GM19452 (cell line): ENCODE measurements around the gene LYVE1.

Experiments used
- ATAC-seq: cut with Tn5 transposase; IDR thresholded peaks from one replicate; pipeline ENCODE4 v1.9.1; 2021; ENCODE audit not compliant: unreplicated experiment

Gene LYVE1

GRCh38 chr11:10594407-10594806, 25.9 kb upstream of the LYVE1 start:
- ATAC-seq, result no peak

DNA sequence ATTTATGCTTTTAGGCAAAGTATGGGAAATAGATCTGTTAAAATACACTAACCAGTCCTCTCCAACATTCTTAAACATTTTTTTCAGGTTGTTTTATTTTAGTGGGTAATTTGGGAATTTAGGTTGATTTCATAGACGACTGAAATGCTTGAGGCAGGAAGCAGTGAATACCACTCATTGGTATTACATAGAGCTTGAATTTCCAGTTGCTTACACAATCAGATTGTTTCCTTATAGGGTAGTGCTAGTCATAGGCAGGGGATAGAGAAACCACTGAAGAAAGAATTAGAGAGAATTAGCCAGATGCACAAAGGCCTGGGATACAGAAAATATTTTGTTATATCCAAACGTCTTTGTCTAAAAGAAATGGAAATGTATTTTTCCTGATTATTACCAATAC, 23.9 kb upstream of the LYVE1 start:
- ATAC-seq, result no peak

DNA sequence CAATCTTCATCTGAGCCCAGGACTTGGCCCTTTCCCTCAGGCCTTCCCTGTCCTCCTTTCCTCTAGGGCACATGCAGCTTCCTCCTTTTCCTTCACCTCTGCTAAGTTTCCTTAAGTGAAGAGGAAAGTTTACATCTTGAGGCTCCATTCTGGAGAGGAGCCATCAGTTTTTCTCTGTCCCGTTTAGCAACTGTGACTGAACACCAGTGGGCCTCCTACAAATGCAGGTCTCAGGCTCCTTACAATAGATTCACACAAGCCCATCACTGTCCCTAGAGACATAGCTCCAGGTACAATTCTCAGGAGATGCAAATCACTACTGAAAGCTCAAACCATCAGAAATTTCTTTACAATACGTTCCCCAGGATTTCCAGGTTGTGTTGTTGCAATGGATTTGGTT, 23.3 kb upstream of the LYVE1 start:
- ATAC-seq, result no peak

- ATAC-seq, result no peak
Measured at GRCh38 chr11:10590218-10590915, 21.9 kb upstream of the LYVE1 start.

DNA sequence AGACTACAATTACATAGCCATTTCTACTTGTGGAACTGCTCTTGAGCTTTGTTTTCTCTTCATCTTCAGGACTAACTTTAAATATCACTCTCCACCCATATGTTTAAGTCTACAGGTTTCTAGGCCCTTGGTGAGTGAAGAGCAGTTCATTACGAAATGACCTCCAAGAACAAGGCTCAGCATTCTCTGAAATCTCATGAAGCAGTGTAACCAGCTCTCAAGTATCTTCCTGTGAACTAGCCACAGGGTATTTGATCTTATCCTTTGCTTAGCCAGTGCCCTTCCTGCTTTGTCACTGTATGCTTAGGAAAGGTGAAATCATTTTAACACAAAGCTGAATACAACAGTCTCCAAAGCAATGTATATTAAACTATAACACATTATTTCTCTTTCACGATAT, 20.4 kb upstream of the LYVE1 start:
- no peak for ATAC-seq

GRCh38 chr11:10587995-10588394, 19.5 kb upstream of the LYVE1 start:
- no peak for ATAC-seq

- no peak for ATAC-seq
Measured at GRCh38 chr11:10587388-10587787, 18.9 kb upstream of the LYVE1 start.

- ATAC-seq, result no peak
Measured at GRCh38 chr11:10584071-10584501, 15.6 kb upstream of the LYVE1 start.

- no peak for ATAC-seq
Measured at GRCh38 chr11:10581481-10582019, 13.1 kb upstream of the LYVE1 start.

GRCh38 chr11:10580623-10581022, 12.2 kb upstream of the LYVE1 start:
- ATAC-seq, result no peak

GRCh38 chr11:10579700-10580099, 11.2 kb upstream of the LYVE1 start:
- no peak for ATAC-seq

DNA sequence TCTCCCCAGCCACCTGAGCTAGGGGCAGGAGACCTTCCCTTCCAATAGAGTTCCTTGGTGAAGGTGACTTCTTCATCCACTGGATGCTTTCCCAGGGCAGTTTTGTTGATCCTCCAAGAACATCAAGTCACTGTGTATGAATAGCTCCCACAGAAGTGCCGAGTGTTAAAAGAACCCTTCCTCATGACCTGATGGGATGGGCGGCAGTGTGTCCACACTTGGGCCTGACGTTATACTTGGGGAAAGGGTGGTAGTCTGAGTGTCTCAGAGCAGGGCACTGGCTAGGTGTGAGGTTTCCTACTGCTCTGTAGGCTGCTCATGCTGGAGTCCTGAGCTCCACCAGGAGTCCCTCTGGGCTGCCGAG, 7.6 kb upstream of the LYVE1 start:
- no peak for ATAC-seq

DNA sequence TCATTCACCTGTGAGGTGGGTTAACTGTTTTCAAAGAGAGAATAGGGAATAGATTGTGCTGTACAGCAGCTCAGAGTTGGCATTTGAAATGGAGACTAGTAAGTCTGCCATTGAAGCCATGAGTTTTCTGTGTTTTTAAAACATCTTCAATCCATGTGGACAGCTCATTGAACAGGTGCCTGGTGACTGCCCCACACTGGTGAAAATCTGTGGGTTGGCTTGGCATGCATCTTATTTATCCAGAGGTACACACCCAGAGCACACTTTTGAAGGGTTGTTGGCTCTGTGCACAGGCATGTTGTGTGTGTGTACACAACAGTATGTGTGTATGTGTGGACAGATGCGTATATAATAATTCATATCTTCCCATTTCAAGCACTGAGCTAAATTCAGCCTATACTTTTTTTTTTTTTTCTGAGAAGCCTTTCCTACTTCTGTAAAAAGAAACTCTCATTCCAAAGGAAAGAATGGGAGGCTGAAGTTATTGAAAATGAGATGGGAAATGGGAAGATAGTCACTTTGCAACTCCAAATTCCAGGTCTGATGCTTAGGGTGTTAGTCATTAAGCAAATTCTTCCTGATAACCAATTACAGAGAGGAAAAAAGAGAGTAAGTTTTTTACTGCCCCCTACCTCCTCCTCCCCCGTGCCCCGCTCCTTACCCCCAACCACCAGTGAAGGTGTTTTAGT, 7.0 kb upstream of the LYVE1 start:
- no peak for ATAC-seq

DNA sequence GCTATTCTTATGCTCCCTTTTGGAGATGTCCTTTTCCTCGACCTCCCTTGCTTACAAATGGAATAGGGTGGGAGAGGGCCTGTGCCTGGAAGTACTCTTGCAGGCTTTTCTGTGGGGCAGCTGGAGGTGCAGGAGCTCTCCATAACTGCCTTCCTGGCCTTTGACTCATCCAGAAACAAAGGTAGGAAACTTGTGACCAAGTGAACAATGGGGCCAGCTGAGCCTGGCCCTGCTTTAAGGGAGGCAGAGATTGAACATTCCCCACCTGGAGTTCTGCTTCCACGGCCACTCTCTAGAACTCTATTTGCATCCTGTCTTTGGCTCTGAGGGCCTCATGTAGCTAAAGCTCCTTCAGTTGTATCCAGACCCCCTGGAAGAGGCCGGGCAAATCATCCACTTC, 5.1 kb upstream of the LYVE1 start:
- ATAC-seq, result no peak

DNA sequence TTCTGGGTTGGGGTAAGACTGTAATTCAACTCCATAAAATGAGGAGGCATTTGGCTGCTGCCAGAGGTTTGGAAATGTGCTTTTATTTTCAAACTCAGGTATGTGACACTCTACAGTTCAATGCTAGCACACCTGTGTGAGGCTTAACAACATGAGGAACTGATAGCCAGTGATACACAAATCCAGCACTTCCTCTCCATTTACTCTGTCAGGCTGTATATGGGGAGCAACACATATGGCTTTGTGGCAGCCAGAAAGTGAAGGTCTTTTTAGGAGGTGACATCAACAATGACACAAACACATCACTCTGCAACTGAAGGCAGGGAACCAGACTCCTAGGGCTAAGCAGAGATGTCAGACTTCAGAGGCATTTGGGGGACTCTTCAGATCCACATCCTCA, 4.6 kb upstream of the LYVE1 start:
- ATAC-seq, result no peak

DNA sequence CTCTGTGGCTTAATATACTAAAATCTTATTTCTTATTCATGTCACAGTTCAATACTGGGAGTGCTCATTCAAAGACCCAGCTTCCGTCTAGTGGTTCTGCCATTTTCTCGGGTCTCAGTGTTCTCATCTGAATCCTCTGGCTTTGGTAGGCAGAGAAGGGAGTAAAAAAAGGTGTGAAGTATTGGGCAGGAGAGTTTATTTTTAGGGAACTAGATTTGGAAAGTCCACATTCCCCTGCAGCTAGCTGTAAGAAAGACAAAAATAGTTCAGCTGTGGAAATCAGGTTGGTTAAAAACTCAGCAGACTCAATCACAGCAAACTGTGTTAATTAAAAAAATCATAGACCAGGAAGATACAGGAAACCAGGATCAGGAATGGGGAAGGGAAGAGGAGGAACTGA, 4.1 kb upstream of the LYVE1 start:
- no peak for ATAC-seq

DNA sequence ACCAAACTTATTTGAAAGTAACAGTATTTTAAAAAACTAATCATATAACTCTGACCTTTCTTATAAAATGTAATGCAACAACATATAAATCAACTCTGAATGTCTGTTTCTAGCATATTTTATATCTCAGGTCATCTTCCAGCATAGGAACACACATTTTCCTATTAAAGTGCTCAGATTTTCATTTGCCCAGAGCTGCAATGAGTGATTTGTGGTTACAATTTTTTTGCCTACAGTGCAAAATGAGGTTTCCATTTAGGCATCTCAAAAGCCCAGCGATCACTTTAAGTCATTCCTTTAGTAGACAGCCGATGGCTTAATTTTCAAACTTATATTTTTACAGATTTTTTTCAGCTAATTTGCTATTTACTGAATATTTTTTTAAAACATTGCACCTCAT, 1.0 kb downstream of the LYVE1 start:
- no peak for ATAC-seq

DNA sequence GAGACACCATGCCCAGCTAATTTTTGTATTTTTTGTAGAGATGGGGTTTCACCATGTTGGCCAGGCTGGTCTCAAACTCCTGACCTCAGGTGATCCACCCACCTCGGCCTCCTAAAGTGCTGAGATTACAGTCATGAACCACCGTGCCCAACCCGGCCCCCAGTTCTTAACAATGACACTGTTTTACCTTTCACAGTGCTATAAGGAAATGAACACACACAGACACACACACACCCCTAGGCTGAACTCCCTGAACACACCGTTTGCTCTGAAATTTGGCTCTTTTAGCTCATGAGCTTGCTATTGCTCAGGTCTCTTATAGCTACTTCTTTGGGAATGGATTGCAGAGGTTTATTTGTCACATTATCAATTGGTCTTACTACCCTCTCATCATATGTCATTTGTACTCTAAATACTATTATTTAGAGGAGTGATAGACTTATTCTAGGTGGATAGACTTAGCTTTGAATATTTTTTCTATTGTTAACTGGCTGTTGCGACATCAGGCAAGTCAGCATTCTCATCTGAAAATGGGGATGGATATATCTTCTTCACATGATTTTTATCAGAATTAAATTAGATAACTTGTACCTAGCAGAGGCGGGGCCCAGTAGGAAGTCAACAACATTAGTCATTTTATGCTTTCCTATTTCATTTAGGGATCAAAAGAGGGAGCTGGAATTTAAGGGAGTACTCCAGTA, 2.1 kb downstream of the LYVE1 start:
- no peak for ATAC-seq

DNA sequence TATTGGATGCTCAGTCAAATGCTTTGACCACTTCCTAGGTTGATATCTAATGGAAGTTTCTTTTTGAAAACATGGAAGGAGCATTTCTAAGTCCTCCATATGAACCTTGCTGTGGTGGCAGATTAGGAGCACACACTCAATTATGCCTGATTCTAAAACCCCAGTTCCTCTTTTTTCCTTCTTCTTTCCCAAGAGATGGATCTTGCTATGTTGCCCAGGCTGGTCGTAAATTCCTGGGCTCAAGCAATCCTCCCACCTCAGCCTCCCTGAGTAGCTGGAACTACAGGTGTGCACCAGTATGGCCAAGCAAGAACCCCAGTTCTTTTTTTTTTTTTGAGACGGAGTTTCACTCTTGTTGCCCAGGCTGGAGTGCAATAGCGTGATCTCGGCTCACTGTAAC, 3.0 kb downstream of the LYVE1 start:
- no peak for ATAC-seq

GRCh38 chr11:10564696-10565318, 3.7 kb downstream of the LYVE1 start:
- no peak for ATAC-seq

- ATAC-seq, result no peak
Measured at GRCh38 chr11:10564030-10564429, 4.4 kb downstream of the LYVE1 start.

DNA sequence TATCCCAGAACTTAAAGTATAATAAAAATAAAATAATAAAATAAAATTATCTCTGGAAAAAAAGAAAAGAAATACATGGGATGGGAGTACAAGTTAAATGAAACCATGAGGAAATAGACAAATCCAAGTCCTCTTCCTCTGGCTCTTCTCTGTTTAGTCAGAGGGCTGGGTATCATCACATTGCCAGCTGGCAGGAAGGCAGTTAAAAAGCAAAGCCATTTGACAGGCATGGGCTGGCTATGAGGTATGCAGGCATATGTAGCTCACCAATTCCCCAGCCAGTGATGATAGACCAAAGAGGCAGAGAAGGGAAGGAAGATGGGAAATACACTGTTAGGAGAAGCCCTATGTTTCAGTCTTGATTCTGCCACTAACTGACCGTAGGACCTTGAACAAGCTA, 6.5 kb downstream of the LYVE1 start:
- ATAC-seq, result no peak
